Suprapubic skin (tissue), 4 donors: ENCODE data around the gene UBR1.

Source experiments
- CTCF ChIP-seq, 2 donors: fragments of 200-600 bp in 1 of 2; fragments of 450-650 bp in 1 of 2; sonication (generic) in 1 of 2; IDR thresholded peaks; one replicate each; pipeline ENCODE4 v1.5.1; 2016 to 2019; ENCODE audit warnings: antibody characterized with exemption in 2 of 2, mild to moderate bottlenecking in 1 of 2, moderate library complexity in 1 of 2
- POLR2A ChIP-seq, 2 donors: fragments of 450-650 bp; IDR thresholded peaks; one replicate each; pipeline ENCODE4 v1.6.1; 2017; ENCODE audit warnings: antibody characterized with exemption in 2 of 2, mild to moderate bottlenecking in 2 of 2, moderate library complexity in 2 of 2
- POLR2AphosphoS5 ChIP-seq, 3 donors: sonication (generic); formaldehyde crosslinking; IDR thresholded peaks; one replicate each; pipeline ENCODE4 v1.6.1; 2017; ENCODE audit warnings: antibody characterized with exemption in 3 of 3

GRCh38 chr15:42920519-42921341 lies 185.1 kb downstream of the UBR1 start, which contains the start of gene TTBK2:
- TF ChIP-seq CTCF (IDR thresholded peaks at IDR 0.05) (peak in 1 of 2 donors; percentile 7), POLR2A (IDR thresholded peaks at IDR 0.05) (peak in 1 of 2 donors; percentile 63), POLR2AphosphoS5 (IDR thresholded peaks at IDR 0.05) (no peak)
